Activated naive CD4-positive, alpha-beta T cell treated with anti-CD3 and anti-CD28 coated beads, Interleukin-2, amount 50 U/mL, for 16 hours (primary cell): ENCODE data around the gene SURF2.
"Not testable (repeated sequence)": the region's sequence is repeated elsewhere in the genome, so short reads cannot be mapped to it uniquely, and the experiment has no call there.

Experiments used
- DNase-seq: peaks from one replicate; pipeline ENCODE4 v3.0.0-alpha.2; 2020

SURF2 gene

GRCh38 chr9:133359399-133360175 is 3.2 kb downstream of the SURF2 start:
- no peak for DNase-seq

DNA sequence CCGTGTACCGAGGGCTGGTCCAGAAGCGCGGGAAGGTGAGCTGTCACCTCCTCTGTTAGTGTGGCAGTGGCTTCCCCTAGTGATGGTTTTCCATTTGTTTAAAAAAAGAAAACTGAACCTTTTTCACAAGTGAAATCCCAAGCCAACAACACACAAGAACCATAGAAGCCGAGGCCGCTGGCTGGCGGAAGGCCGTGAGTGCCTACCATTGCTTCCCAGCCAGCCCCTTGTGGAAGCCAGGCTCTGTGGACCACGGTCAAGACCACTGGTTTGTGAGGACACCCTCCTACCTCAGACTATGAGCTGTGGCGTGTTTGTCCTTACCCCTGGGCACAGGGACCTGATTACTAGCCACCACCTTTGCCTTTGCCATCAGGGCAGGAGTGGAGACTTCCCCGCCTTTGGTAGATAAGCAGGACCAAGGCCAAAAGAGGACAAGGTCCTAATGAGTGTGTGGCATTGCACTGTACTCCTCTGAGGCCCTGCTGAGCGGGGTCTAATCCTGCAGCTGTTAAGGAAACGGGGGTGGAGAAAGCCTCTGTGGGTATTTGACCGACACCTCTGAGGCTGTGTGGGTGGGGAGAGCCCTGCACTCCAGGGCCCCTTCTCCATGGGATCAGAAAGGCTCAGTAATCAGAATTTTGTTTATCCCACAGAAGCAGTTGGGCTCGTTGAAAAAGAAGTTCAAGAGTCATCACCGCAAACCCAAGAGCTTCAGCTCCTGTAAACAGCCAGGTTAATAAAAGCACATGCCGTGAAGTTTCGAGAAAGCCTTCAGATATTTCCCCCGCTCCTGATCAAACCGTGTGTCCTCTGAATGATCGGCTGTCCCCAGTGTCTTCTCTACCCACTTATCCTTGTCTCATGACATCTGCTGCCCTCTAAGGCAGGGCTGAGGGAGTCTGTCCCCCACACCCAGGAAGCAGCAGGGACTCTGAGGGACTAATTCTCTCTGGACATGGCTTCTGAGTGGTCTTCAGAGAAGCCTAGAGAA is 4.3 kb downstream of the SURF2 start:
- DNase-seq: no peak

- DNase-seq: no peak
These were observed 5.2 kb downstream of the SURF2 start for GRCh38 chr9:133361507-133362092.

DNA sequence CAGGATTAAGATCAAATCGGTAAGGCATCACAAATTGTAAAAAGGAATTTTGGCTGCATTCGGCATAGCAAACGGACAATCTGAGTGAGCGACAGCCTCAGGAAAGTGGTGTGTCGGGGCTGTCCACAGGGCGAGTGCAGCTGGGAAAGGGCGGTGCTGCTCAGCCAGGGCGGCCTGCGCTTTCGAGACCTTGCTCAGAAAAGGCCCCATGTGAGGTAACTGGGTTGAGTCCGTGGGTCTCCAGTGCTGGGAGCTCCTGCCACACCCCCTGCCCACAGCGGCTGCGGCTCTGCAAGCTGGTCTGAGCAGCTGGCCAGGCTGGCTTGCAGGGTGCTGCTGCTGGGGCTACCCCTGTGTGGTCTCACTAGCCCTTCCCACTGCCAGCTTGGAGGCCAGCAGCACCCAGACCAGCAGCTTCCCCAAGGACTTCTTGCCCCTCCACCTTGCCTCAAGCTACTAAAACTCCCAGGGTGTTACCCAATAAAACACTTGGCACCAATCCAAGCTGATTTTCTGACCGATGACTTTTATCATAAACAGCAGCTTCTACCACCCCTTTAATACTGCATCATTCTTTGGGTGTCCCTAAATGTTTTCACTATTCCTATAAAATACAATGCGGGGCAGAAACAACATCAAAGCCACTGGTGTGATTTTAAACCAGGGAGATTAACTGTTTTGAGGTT is 6.2 kb downstream of the SURF2 start:
- no peak for DNase-seq

DNA sequence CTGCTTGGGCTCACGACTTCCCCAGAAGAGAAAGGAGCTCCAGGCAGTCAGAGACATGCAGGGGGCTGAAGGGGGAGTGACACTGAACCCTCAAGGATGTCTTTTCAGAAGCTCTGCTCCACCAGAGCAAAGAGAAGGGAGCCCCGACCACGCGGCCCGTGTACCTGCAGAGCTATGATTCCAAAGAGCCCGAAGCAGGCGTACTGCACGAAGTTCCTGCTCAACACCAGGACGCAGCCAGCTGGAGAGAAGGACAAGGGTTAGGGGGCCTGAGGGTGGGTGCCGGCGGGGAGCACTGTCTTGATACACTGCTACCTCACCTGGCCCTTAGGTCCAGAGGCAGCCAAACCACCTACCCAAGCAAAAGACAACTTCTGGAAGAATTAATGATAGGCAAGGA is 10.1 kb downstream of the SURF2 start:
- no peak for DNase-seq

DNA sequence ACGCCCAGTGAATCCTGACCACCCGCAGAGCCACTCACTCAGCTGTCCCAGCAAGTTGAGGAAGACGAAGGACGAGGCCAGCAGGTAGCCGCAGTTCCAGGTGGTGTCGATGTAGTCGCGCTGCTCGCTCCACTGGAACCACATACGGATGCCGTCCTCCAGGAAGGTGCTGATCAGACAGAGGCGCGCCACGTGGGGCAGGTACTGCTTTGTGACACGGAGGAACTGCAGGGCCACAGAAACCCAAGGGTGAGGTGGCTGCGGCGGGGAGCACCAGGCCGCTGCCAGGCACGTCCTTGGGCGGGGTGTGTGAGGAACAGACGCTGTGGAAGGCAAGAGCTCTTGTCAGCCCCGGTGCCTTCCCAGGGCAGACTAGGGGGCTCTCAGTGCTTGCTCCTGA is 10.9 kb downstream of the SURF2 start:
- no peak for DNase-seq

- DNase-seq: no peak
These were observed 11.4 kb downstream of the SURF2 start for GRCh38 chr9:133367778-133368177.

- no peak for DNase-seq
These were observed 12.0 kb downstream of the SURF2 start for GRCh38 chr9:133368249-133368881.

- no peak for DNase-seq
These were observed 13.1 kb downstream of the SURF2 start for GRCh38 chr9:133369422-133369821.

GRCh38 chr9:133369933-133370332 is 13.6 kb downstream of the SURF2 start:
- DNase-seq: no peak

GRCh38 chr9:133370685-133371084 is 14.3 kb downstream of the SURF2 start:
- no peak for DNase-seq

- peak; percentile 77 for DNase-seq
These were observed 14.9 kb downstream of the SURF2 start for GRCh38 chr9:133371261-133371711.

DNA sequence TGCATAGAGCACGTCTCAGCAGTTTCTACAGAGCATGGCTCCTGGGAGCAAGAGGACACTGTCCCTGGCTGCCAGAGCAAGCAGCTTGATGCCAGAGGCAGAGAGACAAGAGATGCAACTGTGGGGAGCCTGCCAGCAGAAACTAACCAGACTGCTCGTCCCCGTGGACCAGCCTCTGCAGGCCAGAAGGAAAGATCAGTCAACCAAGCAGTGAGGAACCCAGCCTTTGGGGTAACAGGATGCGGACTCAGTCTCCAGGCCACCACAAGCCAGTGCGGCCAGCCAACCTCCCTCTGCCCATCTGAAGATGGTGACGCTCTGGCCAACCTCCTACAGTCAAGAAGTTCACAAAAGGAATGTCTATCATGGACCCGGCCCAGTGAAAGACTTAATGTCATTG is 15.8 kb downstream of the SURF2 start:
- no peak for DNase-seq

GRCh38 chr9:133374612-133375115 is 18.3 kb downstream of the SURF2 start:
- no peak for DNase-seq

DNA sequence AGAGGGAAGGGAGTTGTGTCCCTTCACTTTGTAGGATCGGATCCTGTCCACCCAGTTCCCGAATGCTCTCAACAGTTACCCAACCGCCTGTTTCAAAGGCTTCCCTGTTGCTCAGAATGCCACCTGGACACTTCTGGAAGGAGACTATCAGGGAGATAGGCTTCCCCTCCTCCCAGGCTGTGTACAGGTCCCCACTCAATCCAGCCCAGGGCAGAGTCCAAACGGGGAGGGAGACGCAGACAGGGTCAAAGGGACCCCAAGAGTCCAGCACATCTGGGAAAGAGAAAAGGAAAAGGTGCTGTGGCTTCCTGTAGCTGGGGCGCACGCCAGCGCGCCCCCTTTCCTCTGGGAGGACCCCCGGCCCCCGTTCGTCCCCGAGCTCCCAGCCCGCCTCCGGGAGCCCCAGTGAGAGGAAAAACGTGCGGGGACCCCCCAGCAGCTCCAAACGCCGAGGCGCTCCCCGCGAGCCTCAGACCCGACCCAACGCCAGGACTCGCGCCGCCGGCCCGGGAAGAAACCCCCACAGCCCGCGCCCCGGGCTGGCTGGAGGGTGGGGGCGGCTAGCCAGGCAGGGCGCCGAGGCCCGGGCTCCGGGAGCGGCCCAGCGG is 18.9 kb downstream of the SURF2 start:
- DNase-seq: no peak

DNA sequence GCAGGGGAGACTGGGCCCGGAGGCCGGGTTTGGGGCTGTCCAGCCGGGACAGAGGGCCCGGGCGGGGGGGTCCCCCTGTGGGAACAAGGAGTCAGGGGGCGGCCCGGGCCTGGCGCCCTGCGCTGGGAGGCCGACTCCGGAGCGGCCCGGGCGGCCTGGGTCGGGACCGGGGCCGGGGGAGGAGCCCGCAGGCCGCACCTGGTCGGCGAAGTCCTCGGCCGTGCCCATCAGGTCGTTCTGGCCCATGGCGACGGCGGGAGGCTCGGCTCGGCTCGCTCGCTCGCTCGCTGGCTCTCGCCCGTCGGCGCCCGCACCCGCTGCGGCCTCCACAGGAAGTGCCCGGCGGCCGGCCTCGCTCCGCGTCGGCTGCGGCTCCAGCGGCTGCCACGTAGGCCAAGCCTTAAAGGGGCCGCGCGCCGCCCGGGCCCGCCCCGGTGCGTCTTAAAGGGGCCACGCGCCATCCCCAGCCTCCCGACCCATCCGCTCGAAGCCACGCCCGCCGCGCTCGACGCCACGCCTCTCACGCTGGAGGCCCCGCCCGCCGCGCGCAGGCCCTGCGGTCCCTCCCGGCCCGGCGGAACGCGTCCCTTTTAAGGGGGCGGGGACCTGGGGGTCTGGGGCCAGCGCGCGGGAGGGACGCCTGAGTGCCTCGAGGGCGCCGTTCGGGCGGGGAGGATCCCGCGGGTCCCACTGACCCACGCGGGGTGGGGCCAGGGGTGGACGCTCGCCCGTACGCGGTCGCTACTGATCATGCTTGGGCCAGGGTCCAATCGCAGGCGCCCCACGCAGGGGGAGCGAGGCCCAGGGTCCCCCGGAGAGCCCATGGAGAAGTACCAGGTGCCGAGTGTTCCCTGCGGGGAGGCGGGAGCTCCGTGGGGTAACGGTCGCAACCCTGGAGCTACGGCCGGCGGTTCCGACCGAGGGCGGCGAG is 19.6 kb downstream of the SURF2 start, which contains the start of the genes STKLD1 and SURF4:
Gene STKLD1, plus strand, starts transcription at position 643 of the 931 bp plus-strand sequence. Its CDS starts 108 bp downstream, at position 751.
Gene SURF4, minus strand, starts transcription at position 337 of the 931 bp plus-strand sequence. Its CDS starts 91 bp downstream, at position 246.
- peak; percentile 95 for DNase-seq

DNA sequence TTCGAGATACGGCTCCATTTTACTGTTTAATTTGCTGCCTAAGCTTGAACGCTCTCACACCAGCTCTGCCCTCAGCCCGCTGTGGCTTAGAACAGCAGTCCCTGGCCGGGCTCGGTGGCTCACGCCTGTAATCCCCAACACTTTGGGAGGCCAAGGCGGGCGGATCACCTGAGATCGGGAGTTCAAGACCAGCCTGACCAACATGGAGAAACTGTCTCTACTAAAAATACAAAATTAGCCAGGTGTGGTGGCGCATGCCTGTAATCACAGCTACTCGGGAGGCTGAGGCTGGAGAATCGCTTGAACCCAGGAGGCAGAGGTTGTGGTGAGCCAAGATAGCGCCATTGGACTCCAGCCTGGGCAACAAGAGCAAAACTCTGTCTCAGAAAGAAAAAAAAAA is 20.9 kb downstream of the SURF2 start:
- DNase-seq: not testable (repeated sequence)

DNA sequence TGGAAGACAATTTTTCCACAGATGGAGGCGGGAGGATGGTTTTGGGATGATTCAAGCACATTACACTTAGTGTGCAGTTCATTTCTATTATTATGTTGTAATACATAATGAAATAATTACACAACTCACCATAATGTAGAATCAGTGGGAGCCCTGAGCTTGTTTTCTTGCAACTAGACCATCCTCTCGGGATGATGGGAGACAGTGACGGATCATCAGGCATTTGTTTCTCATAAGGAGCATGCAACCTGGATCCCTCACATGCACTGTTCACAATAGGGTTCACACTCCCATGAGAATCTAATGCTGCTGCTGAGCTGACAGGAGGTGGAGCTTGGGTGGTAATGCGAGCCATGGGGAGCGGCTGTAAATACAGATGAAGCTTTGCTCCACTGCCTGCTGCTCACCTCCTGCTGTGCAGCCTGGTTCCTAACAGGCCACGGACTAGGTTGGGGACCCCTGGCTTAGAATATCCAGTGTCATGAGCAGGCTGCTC is 21.4 kb downstream of the SURF2 start:
- no peak for DNase-seq

GRCh38 chr9:133378408-133378962 is 22.1 kb downstream of the SURF2 start:
- DNase-seq: no peak
